Activated T-helper 17 cell treated with anti-CD3 and anti-CD28 coated beads, Interleukin-2, amount 50 U/mL, for 72 hours (primary cell): ENCODE data around the gene C5orf34. TPM values are rescaled to one million over a fixed set of nuclear protein-coding genes. Genes with fewer than 3 reads are reported as not detected.
"Not testable (repeated sequence)": the region's sequence is repeated elsewhere in the genome, so short reads cannot be mapped to it uniquely, and the experiment has no call there.

ENCODE experiments used
- ATAC-seq: fragments of 150-1000 bp; cut with Tn5 transposase; replicated peaks from 2 replicates; pipeline ENCODE4 v1.10.0; 2021; ENCODE audit warnings: mild to moderate bottlenecking, moderate library complexity
- H3K27ac Mint-ChIP-seq: one replicate; pipeline ENCODE4 v1.8.0; 2022; ENCODE audit warnings: mixed read lengths
- H3K27me3 Mint-ChIP-seq: one replicate; pipeline ENCODE4 v1.8.0; 2022; ENCODE audit warnings: mixed read lengths
- H3K36me3 Mint-ChIP-seq: one replicate; pipeline ENCODE4 v1.8.0; 2022; ENCODE audit warnings: low read depth, mild to moderate bottlenecking, mixed read lengths
- H3K4me1 Mint-ChIP-seq: one replicate; pipeline ENCODE4 v1.8.0; 2022; ENCODE audit warnings: mixed read lengths
- H3K4me3 Mint-ChIP-seq: one replicate; pipeline ENCODE4 v1.8.0; 2022; ENCODE audit warnings: mild to moderate bottlenecking, mixed read lengths
- H3K9me3 Mint-ChIP-seq: one replicate; pipeline ENCODE4 v1.8.0; 2022; ENCODE audit warnings: mixed read lengths
- total RNA-seq, 2 donors: library from RNA; stranded (reverse); gene quantifications; one replicate each; pipeline ENCODE4 v1.2.3, GENCODE V29; 2022

C5orf34 gene
- total RNA-seq, 2 donors from 2014 or later = 7.7 to 11.7 TPM

- no peak for ATAC-seq
- peak overlapping the region; percentile 33 for H3K27ac Mint-ChIP-seq
- H3K4me3 Mint-ChIP-seq = no peak overlapping the region
- peaks cover 95% of the 10 kb centered on the region for H3K36me3 Mint-ChIP-seq
- peaks cover 11% of the 10 kb centered on the region for H3K4me1 Mint-ChIP-seq
- H3K27me3 Mint-ChIP-seq = no peaks in the 10 kb centered on the region
- no peaks in the 10 kb centered on the region for H3K9me3 Mint-ChIP-seq
Observed at GRCh38 chr5:43543434-43543833, 28.5 kb upstream of the C5orf34 start.

- no peak overlapping the region for H3K4me3 Mint-ChIP-seq
- H3K27ac Mint-ChIP-seq = no peak overlapping the region
- no peaks in the 10 kb centered on the region for H3K9me3 Mint-ChIP-seq
- H3K4me1 Mint-ChIP-seq = peaks cover 11% of the 10 kb centered on the region
- H3K36me3 Mint-ChIP-seq = peaks cover 95% of the 10 kb centered on the region
- ATAC-seq = no peak
- H3K27me3 Mint-ChIP-seq = no peaks in the 10 kb centered on the region
Observed at GRCh38 chr5:43540746-43541145, 25.8 kb upstream of the C5orf34 start.

DNA sequence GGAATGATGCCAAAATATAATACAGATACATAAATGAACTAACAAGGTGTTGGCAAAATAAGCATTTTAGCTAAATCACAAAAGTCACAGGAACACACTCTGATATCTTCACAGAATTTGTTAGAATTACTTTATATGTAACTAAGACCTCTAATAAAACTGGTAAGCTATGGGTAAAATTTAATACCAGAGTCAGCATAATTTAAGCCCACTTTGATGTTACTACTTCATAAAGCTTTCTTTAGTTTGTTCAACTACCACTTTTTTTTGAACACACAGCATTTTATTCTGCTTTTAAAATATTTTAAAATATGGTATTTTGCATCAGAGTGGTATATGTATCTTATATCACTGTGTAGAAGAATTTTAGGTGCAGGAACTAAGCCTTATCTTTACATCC, 22.0 kb upstream of the C5orf34 start:
- Mint-ChIP-seq H3K27me3 (no peaks in the 10 kb centered on the region), H3K36me3 (peaks cover 95% of the 10 kb centered on the region), H3K4me1 (peaks cover 5% of the 10 kb centered on the region), H3K4me3 (no peak overlapping the region), H3K27ac (no peak overlapping the region), H3K9me3 (no peaks in the 10 kb centered on the region)
- no peak for ATAC-seq

DNA sequence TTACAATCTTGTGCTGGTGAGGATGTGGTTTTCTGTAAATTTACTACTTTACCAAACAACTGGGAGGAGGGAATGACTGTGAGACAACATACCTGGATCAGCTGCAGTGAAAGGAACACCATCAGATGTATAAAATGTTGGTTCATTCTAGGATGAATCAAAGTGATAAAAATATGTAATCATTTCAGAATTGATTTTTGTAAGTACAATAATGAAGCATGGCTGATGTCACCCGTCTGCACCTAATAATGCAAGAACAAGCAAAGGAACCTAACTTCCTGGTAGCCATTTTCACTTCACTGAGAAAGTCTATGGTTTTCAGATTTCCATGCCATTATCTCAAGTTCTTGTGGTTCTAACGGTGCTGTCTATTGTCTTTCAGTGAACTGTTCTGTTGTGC, 18.7 kb upstream of the C5orf34 start:
- Mint-ChIP-seq H3K4me3 (no peak overlapping the region), H3K27ac (peak overlapping the region; percentile 48), H3K4me1 (peaks cover 5% of the 10 kb centered on the region), H3K27me3 (no peaks in the 10 kb centered on the region), H3K36me3 (peaks cover 100% of the 10 kb centered on the region), H3K9me3 (no peaks in the 10 kb centered on the region)
- ATAC-seq = peak; percentile 72

GRCh38 chr5:43530648-43531047, 15.7 kb upstream of the C5orf34 start:
- Mint-ChIP-seq H3K9me3 (no peaks in the 10 kb centered on the region), H3K36me3 (peaks cover 94% of the 10 kb centered on the region), H3K27ac (no peak overlapping the region), H3K4me1 (peaks cover 5% of the 10 kb centered on the region), H3K4me3 (no peak overlapping the region), H3K27me3 (no peaks in the 10 kb centered on the region)
- no peak for ATAC-seq

DNA sequence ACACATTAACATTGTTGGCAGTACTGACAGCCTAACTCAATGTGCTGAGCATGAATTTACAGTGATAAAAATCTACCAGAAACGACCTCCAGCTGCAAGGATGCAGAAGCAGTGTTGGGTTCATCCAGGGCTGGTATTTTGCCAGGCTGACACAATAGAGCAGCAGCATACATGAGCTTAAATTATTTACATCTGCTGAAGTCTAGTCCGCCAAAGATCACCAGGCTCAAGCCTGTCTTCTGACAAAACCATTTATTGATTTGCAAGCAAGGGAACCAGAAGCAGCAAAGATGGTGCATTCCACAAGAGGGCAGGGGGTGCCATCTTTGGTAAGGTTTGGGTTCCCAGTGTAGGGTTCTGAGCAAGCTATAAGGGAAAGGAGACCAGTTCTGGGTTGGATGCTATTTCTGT, 8.7 kb upstream of the C5orf34 start:
- H3K9me3 Mint-ChIP-seq = no peaks in the 10 kb centered on the region
- ATAC-seq = no peak
- H3K4me1 Mint-ChIP-seq = peaks cover 3% of the 10 kb centered on the region
- H3K27ac Mint-ChIP-seq = peak overlapping the region; percentile 17
- H3K36me3 Mint-ChIP-seq = peaks cover 51% of the 10 kb centered on the region
- H3K27me3 Mint-ChIP-seq = no peaks in the 10 kb centered on the region
- H3K4me3 Mint-ChIP-seq = no peak overlapping the region

DNA sequence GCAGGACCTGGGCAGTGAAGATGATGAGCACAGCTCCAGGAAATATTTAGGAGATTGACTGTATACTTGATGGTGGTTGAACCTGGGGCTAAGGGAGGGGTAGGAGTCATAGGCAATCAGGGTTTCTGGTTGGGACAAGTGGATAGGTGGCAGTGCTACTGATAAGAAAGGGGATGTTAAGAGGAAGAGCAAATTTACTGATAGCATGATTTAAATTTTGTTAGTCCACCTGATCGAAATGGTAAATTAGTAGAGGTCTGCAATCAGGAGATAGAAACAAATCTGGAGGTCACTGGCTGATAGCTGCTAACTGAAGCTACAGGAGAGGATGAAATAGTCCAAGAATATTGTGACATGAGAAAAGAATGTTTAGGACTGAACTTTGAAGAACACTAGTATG, 5.7 kb upstream of the C5orf34 start:
- Mint-ChIP-seq H3K9me3 (no peaks in the 10 kb centered on the region), H3K36me3 (peaks cover 26% of the 10 kb centered on the region), H3K27ac (no peak overlapping the region), H3K4me1 (peaks cover 5% of the 10 kb centered on the region), H3K4me3 (no peak overlapping the region), H3K27me3 (no peaks in the 10 kb centered on the region)
- no peak for ATAC-seq

DNA sequence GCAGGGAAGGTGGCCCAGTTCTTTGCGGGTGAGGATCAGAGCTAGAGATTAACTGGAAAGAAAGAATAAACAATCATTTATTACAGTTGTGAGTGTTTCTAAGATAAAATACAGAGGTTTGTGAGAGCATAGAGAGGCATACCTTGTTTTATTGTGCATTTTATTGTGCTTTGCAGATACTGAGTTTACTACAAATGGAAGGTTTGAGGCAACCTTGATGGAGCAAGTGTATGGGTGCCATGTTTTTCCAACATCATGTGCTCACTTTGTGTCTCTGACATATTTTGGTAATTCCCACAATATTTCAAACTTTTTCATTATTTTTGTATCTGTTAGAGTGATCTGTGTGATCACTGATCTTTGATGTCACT, 715 bp upstream of the C5orf34 start:
- H3K4me3 Mint-ChIP-seq = peak overlapping the region; percentile 84
- no peak for ATAC-seq
- H3K4me1 Mint-ChIP-seq = peaks cover 25% of the 10 kb centered on the region
- H3K36me3 Mint-ChIP-seq = no peaks in the 10 kb centered on the region
- H3K9me3 Mint-ChIP-seq = no peaks in the 10 kb centered on the region
- no peaks in the 10 kb centered on the region for H3K27me3 Mint-ChIP-seq
- H3K27ac Mint-ChIP-seq = peak overlapping the region; percentile 97

- ATAC-seq = peak; percentile 86
- no peaks in the 10 kb centered on the region for H3K9me3 Mint-ChIP-seq
- H3K27me3 Mint-ChIP-seq = no peaks in the 10 kb centered on the region
- H3K36me3 Mint-ChIP-seq = no peaks in the 10 kb centered on the region
- H3K4me1 Mint-ChIP-seq = peaks cover 23% of the 10 kb centered on the region
- peak overlapping the region; percentile 97 for H3K27ac Mint-ChIP-seq
- H3K4me3 Mint-ChIP-seq = peak overlapping the region; percentile 84
Observed at GRCh38 chr5:43514471-43514815, 505 bp downstream of the C5orf34 start.

- ATAC-seq = no peak
- H3K27ac Mint-ChIP-seq = peak overlapping the region; percentile 97
- H3K27me3 Mint-ChIP-seq = no peaks in the 10 kb centered on the region
- no peaks in the 10 kb centered on the region for H3K9me3 Mint-ChIP-seq
- H3K4me1 Mint-ChIP-seq = peaks cover 23% of the 10 kb centered on the region
- peaks cover 3% of the 10 kb centered on the region for H3K36me3 Mint-ChIP-seq
- peak overlapping the region; percentile 84 for H3K4me3 Mint-ChIP-seq
Observed at GRCh38 chr5:43514025-43514424, 923 bp downstream of the C5orf34 start.

DNA sequence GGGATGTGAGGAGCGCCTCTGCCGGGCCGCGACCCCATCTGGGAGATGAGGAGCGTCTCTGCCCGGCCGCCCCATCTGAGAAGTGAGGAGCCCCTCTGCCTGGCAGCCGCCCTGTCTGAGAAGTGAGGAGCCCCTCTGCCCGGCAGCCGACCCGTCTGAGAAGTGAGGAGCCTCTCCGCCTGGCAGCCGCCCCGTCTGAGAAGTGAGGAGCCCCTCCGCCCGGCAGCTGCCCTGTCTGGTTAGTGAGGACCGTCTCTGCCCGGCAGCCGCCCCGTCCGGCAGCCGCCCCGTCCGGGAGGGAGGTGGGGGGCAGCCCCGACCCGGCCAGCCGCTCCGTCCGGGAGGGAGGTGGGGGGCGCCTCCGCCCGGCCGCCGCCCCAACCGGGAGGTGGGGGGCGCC, 3.9 kb downstream of the C5orf34 start:
- H3K4me3 Mint-ChIP-seq, H3K9me3 Mint-ChIP-seq, ATAC-seq, H3K27me3 Mint-ChIP-seq, H3K27ac Mint-ChIP-seq: not testable (repeated sequence)
- peaks cover 23% of the 10 kb centered on the region for H3K4me1 Mint-ChIP-seq
- H3K36me3 Mint-ChIP-seq = peaks cover 15% of the 10 kb centered on the region

DNA sequence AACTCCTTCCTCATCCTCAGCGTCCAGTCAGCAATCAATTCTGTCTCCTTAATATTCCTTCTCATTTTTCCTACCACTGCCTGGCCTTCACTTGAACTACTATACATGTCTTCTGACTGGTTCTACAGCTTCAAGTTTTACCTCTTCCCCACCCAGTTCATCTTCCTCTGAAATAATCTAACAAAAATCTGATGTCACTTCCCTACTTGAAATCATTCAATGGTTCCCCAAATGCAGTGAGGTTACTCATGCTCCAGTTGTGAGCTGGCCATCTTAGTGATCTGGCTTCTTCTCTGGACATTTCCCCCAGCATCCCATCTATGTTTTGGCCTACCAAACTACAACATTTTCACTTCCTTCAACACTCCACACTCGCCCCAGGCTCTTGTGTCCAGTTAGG, 16.4 kb downstream of the C5orf34 start:
- H3K27me3 Mint-ChIP-seq = no peaks in the 10 kb centered on the region
- H3K27ac Mint-ChIP-seq = no peak overlapping the region
- ATAC-seq = no peak
- H3K4me3 Mint-ChIP-seq = no peak overlapping the region
- no peaks in the 10 kb centered on the region for H3K9me3 Mint-ChIP-seq
- H3K4me1 Mint-ChIP-seq = peaks cover 5% of the 10 kb centered on the region
- H3K36me3 Mint-ChIP-seq = peaks cover 23% of the 10 kb centered on the region

- H3K27ac Mint-ChIP-seq = no peak overlapping the region
- ATAC-seq = no peak
- H3K27me3 Mint-ChIP-seq = no peaks in the 10 kb centered on the region
- H3K4me3 Mint-ChIP-seq = no peak overlapping the region
- no peaks in the 10 kb centered on the region for H3K9me3 Mint-ChIP-seq
- H3K36me3 Mint-ChIP-seq = peaks cover 14% of the 10 kb centered on the region
- peaks cover 5% of the 10 kb centered on the region for H3K4me1 Mint-ChIP-seq
Observed at GRCh38 chr5:43497311-43498104, 17.4 kb downstream of the C5orf34 start.

DNA sequence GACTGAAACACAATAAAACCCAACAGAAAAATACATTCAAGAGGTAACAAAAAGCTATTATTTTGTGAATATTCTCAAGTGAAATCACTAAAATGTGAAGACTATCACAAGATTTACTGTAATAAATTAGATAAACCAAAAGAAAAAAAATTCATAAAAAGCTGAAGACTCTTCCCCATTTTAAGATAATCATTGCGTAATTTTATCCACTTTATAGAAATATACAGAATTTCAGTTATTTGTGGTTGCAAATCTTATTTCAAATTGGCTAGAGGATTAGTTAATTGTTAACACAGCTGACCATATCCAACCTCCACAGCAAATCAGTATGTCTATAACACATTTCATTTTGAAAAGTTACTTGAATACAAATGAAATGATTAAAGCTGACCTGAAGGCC, 23.6 kb downstream of the C5orf34 start:
- H3K9me3 Mint-ChIP-seq = no peaks in the 10 kb centered on the region
- no peak overlapping the region for H3K27ac Mint-ChIP-seq
- H3K36me3 Mint-ChIP-seq = peaks cover 29% of the 10 kb centered on the region
- no peak overlapping the region for H3K4me3 Mint-ChIP-seq
- no peak for ATAC-seq
- no peaks in the 10 kb centered on the region for H3K4me1 Mint-ChIP-seq
- no peaks in the 10 kb centered on the region for H3K27me3 Mint-ChIP-seq

DNA sequence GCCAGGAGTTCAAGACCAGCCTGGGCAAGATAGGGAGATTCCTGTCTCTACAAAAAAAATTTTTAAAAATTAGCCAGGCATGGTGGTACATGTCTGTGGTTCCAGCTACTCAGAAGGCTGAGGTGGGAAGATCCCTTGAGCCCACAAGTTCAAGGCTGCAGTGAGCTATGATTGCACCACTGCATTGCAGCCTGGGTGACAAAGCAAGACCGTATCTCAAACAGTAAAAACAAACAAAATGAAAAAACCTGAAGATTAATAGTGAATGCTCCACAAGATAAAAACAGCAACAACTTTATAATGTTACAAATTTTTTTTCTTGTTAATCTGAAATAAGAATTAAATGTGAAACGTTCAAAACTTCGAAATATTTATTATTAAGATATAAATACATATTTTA, 28.6 kb downstream of the C5orf34 start:
- Mint-ChIP-seq H3K27ac (peak overlapping the region; percentile 99), H3K9me3 (no peaks in the 10 kb centered on the region), H3K36me3 (peaks cover 42% of the 10 kb centered on the region), H3K27me3 (no peaks in the 10 kb centered on the region), H3K4me1 (peaks cover 16% of the 10 kb centered on the region), H3K4me3 (no peak overlapping the region)
- no peak for ATAC-seq

DNA sequence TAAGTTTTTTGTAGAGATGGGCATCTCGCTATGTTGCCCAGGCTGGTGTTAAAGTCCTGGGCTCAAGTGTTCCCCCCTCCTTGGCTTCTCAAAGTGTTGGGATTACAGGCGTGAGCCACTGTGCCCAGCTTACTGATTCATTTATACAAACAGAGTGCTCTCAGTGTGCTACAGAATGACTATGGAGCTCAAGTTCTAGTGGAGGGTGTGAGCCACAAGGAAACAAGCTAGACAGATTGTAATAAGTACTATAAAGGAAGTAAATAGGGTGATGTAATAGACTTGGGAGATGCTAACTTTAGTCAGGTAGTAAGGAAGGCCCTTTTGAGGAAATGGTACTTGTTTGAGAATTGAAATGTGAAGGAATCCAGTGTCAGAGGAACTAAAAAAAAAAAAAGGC, 29.5 kb downstream of the C5orf34 start:
- H3K4me1 Mint-ChIP-seq = peaks cover 16% of the 10 kb centered on the region
- H3K4me3 Mint-ChIP-seq = peak overlapping the region; percentile 94
- peaks cover 38% of the 10 kb centered on the region for H3K36me3 Mint-ChIP-seq
- no peaks in the 10 kb centered on the region for H3K27me3 Mint-ChIP-seq
- no peaks in the 10 kb centered on the region for H3K9me3 Mint-ChIP-seq
- H3K27ac Mint-ChIP-seq = peak overlapping the region; percentile 99
- peak; percentile 15 for ATAC-seq
